K562 treated with DMSO at 1 percent for 48 hours (cell line): ENCODE results near the gene PRR23A. TPM values are rescaled to one million over a fixed set of nuclear protein-coding genes. Genes with fewer than 3 reads are reported as not detected.

ENCODE experiments used
- total RNA-seq: library from RNA; unstranded; fragments of 300-600 nt; gene quantifications from 2 replicates; pipeline ENCODE4 v1.2.3, GENCODE V29; 2022; ENCODE audit warnings: low replicate concordance; ENCODE audit errors: extremely low read depth

The PRR23A gene
- not detected in 2 replicates for total RNA-seq

DNA sequence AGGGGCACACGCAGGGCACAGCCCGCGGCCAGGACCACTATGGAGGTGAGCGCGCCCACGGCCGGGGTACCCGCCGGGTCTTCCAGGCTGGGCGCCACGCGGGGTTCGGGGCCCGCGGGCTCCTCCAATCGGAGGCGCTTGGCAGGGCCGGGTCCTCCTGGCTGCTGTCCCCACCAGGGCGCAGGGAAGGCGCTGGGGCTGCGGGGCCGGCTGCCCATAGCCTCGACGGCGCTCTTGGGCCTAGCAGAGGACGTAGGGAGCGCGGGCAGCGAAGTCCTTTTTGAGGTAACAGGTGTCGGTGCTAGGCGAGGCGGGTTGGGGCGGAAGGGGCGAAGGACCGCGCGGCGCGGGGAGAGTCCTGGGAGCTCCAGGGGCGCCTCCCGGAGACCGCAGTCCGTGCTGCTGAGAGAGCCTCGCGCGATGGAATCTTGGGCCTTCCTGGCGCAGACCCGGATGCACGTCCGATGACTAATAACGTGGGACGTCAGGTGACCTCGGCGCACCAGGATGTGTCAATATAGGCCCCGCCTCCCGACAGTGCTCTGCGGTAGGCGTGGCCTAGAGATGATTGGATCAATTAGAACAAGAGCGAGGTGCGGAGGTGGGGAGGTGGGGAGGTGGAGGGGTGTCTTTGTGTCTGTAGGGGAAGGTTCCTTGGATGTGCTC, at the start of gene PRR23A:
TSS of gene PRR23A (minus strand) at position 218 of the 666 bp plus-strand sequence. CDS start at position 218, 0 bp downstream.

DNA sequence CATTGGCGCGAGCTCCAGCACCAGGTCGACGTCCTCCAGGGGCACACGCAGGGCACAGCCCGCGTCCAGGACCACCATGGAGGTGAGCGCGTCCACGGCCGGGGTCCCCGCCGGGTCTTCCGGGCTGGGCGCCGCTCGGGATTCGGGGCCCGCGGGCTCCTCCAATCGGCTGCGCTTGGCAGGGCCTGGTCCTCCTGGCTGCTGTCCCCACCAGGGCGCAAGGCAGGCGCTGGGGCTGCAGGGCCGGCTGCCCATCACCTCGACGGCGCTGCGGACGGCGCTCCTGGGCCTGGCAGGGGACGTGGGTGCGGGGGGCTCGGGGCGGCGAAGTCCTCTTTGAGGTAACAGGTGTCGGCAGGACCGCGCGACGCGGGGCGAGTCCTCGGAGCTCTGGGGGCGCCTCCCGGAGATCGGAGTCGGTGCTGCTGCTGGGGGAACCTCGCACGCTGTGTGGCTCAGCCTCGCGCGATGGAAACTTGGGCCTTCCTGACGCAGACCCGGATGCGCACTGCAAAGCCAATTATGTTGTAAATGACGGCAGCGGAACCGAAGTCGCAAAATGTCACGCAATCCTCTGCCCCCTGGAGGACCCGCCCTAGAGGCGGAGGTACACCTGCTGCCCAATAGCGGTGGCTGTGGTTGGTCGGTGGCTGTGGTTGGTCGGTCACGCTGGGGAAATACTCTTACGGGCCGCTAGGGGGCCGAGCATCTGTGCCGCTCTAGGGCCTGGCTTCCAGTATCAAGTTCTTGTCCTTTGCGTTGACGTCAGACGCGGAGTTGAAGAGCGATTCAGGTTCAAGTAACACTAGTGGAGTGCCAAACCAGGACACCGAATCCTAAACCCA, 38.5 kb upstream of the PRR23A start, which contains the start of gene PRR23C:
TSS of gene PRR23C (minus strand) at position 527 of the 845 bp plus-strand sequence. CDS start at position 255, 272 bp downstream.

GRCh38 chr3:139020868-139021234, 14.8 kb upstream of the PRR23A start, which contains the start of gene PRR23B:
Gene PRR23B, minus strand, starts transcription at chr3:139020926. Its CDS starts 265 bp downstream, at chr3:139020661.

Other genes starting within 250 kb of the PRR23A start
- gene PIK3CB, start 171.3 kb downstream of the PRR23A start, total RNA-seq: not detected in 2 replicates
- gene FOXL2, start 59.1 kb downstream of the PRR23A start, total RNA-seq: not detected in 2 replicates
- gene FOXL2NB, start 59.1 kb downstream of the PRR23A start, total RNA-seq: not detected in 2 replicates
- gene PRR23B, start 14.7 kb upstream of the PRR23A start, total RNA-seq: not detected in 2 replicates
- gene PRR23C, start 38.6 kb upstream of the PRR23A start, total RNA-seq: not detected in 2 replicates